CD14-positive monocyte (primary cell): Measurements from ENCODE around the gene IGHMBP2. TPM values are rescaled to one million over a fixed set of nuclear protein-coding genes. Genes with fewer than 3 reads are reported as not detected.

Experiments used
- DNase-seq, 3 donors: peaks; one replicate each; pipeline ENCODE4 v3.0.0-alpha.2; 2011 to 2022
- H2AFZ ChIP-seq: 2 replicates; pipeline ENCODE4 v1.6.0; 2012; ENCODE audit warnings: mild to moderate bottlenecking, low read depth, low read length, inconsistent platforms; ENCODE audit not compliant: insufficient read depth, poor library complexity, severe bottlenecking
- H3K27ac ChIP-seq, 2 donors: 1 replicate in 1 of 2; 2 replicates in 1 of 2; pipeline ENCODE4 v1.5.1; 2012 to 2013; ENCODE audit warnings: low read length in 2 of 2, control low read depth in 1 of 2, inconsistent platforms in 1 of 2, low read depth in 1 of 2, mild to moderate bottlenecking in 1 of 2
- H3K27me3 ChIP-seq, 2 donors: one replicate each; pipeline versions ENCODE4 v1.6.0 to v1.6.1; 2011 to 2013; ENCODE audit warnings: low read length in 2 of 2; ENCODE audit not compliant: control insufficient read depth in 2 of 2, insufficient read depth in 2 of 2
- H3K36me3 ChIP-seq, 2 donors: replicated peaks in 1 of 2; 1 replicate in 1 of 2; 2 replicates in 1 of 2; pipeline versions ENCODE4 v1.5.1 to v1.6.1; 2012 to 2013; ENCODE audit warnings: low read length in 2 of 2, control low read depth in 1 of 2, inconsistent platforms in 1 of 2, mild to moderate bottlenecking in 1 of 2; ENCODE audit not compliant: insufficient read depth in 2 of 2, control insufficient read depth in 1 of 2
- H3K4me1 ChIP-seq, 2 donors: 1 replicate in 1 of 2; 2 replicates in 1 of 2; pipeline versions ENCODE4 v1.5.1 to v1.6.1; 2012 to 2013; ENCODE audit warnings: low read length in 2 of 2, control low read depth in 1 of 2, inconsistent platforms in 1 of 2, mild to moderate bottlenecking in 1 of 2, moderate library complexity in 1 of 2; ENCODE audit not compliant: insufficient read depth in 2 of 2, control insufficient read depth in 1 of 2
- H3K4me2 ChIP-seq: replicated peaks from 2 replicates; pipeline ENCODE3; 2012; ENCODE audit warnings: low read length, moderate library complexity, mild to moderate bottlenecking; ENCODE audit not compliant: poor library complexity, severe bottlenecking; ENCODE audit errors: extremely low read depth
- H3K4me3 ChIP-seq, 3 experiments: fragments of 200-600 bp in 1 of 3; sonication (generic) in 1 of 3; replicated peaks in 1 of 3; 1 replicate in 2 of 3; 2 replicates in 1 of 3; pipeline ENCODE4 v1.5.1; 2011 to 2013; ENCODE audit warnings: low read length in 3 of 3, mild to moderate bottlenecking in 3 of 3, control low read depth in 2 of 3, low read depth in 2 of 3, inconsistent platforms in 1 of 3, moderate library complexity in 1 of 3
- H3K79me2 ChIP-seq: 2 replicates; pipeline ENCODE4 v1.6.0; 2012; ENCODE audit warnings: mild to moderate bottlenecking, control low read depth, inconsistent platforms, low read length, moderate library complexity; ENCODE audit not compliant: insufficient read depth
- H3K9ac ChIP-seq: 2 replicates; pipeline ENCODE4 v1.6.0; 2017; ENCODE audit warnings: low read length, mild to moderate bottlenecking; ENCODE audit not compliant: insufficient read depth, poor library complexity, severe bottlenecking
- H3K9me3 ChIP-seq, 2 donors: replicated peaks in 1 of 2; 1 replicate in 1 of 2; 2 replicates in 1 of 2; pipeline versions ENCODE4 v1.5.1 to v1.6.1; 2012 to 2013; ENCODE audit warnings: low read length in 2 of 2, control low read depth in 1 of 2; ENCODE audit not compliant: control insufficient read depth in 1 of 2, insufficient read depth in 1 of 2
- H4K20me1 ChIP-seq: 2 replicates; pipeline ENCODE4 v1.6.0; 2012; ENCODE audit warnings: mild to moderate bottlenecking, low read length, control low read depth, moderate library complexity; ENCODE audit not compliant: insufficient read depth
- H3K27ac Mint-ChIP-seq, 7 donors: one replicate each; pipeline ENCODE4 v1.8.0; 2020; ENCODE audit warnings: mild to moderate bottlenecking in 7 of 7, mixed read lengths in 7 of 7, moderate library complexity in 6 of 7, inconsistent platforms in 2 of 7
- H3K27me3 Mint-ChIP-seq, 3 donors: one replicate each; pipeline ENCODE4 v1.8.0; 2021 to 2022; ENCODE audit warnings: low read depth in 3 of 3, mild to moderate bottlenecking in 3 of 3, mixed read lengths in 3 of 3, moderate library complexity in 3 of 3, inconsistent platforms in 1 of 3
- H3K36me3 Mint-ChIP-seq, 2 donors: one replicate each; pipeline ENCODE4 v1.8.0; 2020; ENCODE audit warnings: mixed read lengths in 2 of 2, inconsistent platforms in 1 of 2, mild to moderate bottlenecking in 1 of 2
- H3K4me1 Mint-ChIP-seq: one replicate; pipeline ENCODE4 v1.8.0; 2020; ENCODE audit warnings: mild to moderate bottlenecking, mixed read lengths
- H3K4me3 Mint-ChIP-seq, 2 donors: one replicate each; pipeline ENCODE4 v1.8.0; 2020; ENCODE audit warnings: mild to moderate bottlenecking in 2 of 2, mixed read lengths in 2 of 2, moderate library complexity in 1 of 2
- H3K9me3 Mint-ChIP-seq, 7 donors: one replicate each; pipeline ENCODE4 v1.8.0; 2020 to 2022; ENCODE audit warnings: mixed read lengths in 7 of 7, mild to moderate bottlenecking in 6 of 7, moderate library complexity in 6 of 7, inconsistent platforms in 2 of 7
- WGBS: methylation state at CpG from one replicate; pipeline ENCODE4 v1.1.5; 2013; ENCODE audit warnings: missing lambda C conversion rate; ENCODE audit not compliant: insufficient coverage; 5-methylcytosine and 5-hydroxymethylcytosine counted together
- intact Hi-C, 2 donors: fragments of 100-400 bp; cut with micrococcal nuclease; formaldehyde crosslinking; loops; one replicate each; pipeline versions ENCODE4 v1.15.0 to v1.15.1; 2023
- polyA plus RNA-seq, 3 donors: library from polyadenylated mRNA; depleted of rRNA in 1 of 3; unstranded in 2 of 3; stranded (reverse) in 1 of 3; fragments of 300-500 nt in 2 of 3; fragments of >200 nt in 1 of 3; fragmentation: Illumina TruSeq in 2 of 3; gene quantifications; 1 replicate in 2 of 3; 2 replicates in 1 of 3; pipeline ENCODE4 v1.2.3, GENCODE V29; 2012 to 2021
- TF ChIP-seq, protein P1 (sequence below): fragments of 200-600 bp; IDR thresholded peaks from one replicate; pipeline ENCODE4 v1.8.0; 2022; ENCODE audit warnings: antibody characterized with exemption, mild to moderate bottlenecking

IGHMBP2 gene
- polyA plus RNA-seq, 3 donors: 3.9 to 14.9 (median 6.0) TPM

DNA sequence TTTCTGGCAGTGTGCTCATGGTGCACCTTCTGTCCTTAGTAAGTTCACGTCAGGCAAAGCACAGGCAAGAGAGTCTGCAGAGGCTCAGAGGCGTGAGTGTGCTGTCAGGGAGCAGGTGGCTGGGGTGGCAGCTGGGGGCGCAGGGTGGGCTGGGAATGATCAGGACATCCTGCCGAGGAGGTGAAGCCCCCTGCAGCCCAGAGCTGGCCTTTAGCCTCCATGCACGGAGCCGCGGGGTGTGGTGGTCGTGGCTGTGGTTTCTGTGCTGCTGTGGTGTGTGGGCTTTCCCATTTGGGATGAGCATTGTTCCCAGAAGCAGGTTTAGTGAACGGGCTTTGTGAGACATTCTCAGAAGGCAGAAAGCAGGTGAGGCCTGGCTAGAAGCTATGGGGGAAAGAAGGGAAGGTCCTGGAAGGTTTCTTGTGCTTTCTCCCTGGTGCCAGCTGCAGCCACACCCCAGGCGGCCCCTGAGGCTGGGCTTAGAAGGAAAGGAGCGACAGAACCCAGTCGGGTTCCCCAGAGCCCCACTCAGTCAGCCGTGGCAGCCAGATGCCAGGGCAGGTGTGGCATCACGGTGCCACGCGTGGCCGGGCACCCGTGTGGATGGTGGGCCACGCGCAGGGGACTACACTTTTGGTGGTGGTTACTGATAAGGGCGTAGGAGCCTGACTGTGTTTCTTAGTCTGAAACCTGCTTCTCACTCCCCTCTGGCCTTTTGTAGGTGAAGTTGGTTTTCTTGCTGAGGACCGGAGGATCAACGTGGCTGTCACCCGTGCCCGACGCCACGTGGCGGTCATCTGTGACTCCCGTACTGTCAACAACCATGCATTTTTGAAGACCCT is 32.0 kb downstream of the IGHMBP2 start:
- H3K4me3 Mint-ChIP-seq: no peak overlapping the region
- Histone ChIP-seq H3K9me3 (no peaks in the 10 kb centered on the region), H3K27ac (no peak overlapping the region), H3K4me3 (no peak overlapping the region), H3K36me3 (peaks cover 71 to 97% of the 10 kb centered on the region in 2 donors), H3K4me1 (no peaks in the 10 kb centered on the region), H3K4me2 (no peak overlapping the region), H3K9ac (no peak overlapping the region), H3K27me3 (no peaks in the 10 kb centered on the region), H2AFZ (no peak overlapping the region), H3K79me2 (no peaks in the 10 kb centered on the region), H4K20me1 (no peaks in the 10 kb centered on the region)
- H3K4me1 Mint-ChIP-seq: no peaks in the 10 kb centered on the region
- 98% methylated on average over 20 of the region's 29 CpGs for WGBS
- TF ChIP-seq, protein P1, sequence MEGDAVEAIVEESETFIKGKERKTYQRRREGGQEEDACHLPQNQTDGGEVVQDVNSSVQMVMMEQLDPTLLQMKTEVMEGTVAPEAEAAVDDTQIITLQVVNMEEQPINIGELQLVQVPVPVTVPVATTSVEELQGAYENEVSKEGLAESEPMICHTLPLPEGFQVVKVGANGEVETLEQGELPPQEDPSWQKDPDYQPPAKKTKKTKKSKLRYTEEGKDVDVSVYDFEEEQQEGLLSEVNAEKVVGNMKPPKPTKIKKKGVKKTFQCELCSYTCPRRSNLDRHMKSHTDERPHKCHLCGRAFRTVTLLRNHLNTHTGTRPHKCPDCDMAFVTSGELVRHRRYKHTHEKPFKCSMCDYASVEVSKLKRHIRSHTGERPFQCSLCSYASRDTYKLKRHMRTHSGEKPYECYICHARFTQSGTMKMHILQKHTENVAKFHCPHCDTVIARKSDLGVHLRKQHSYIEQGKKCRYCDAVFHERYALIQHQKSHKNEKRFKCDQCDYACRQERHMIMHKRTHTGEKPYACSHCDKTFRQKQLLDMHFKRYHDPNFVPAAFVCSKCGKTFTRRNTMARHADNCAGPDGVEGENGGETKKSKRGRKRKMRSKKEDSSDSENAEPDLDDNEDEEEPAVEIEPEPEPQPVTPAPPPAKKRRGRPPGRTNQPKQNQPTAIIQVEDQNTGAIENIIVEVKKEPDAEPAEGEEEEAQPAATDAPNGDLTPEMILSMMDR: no peak
- H3K27me3 Mint-ChIP-seq: no peaks in the 10 kb centered on the region
- no peak overlapping the region for H3K27ac Mint-ChIP-seq
- DNase-seq: no peak
- intact Hi-C loops: no loop called here
- H3K9me3 Mint-ChIP-seq: no peaks in the 10 kb centered on the region
- peaks cover 73 to 95% of the 10 kb centered on the region in 2 donors for H3K36me3 Mint-ChIP-seq

DNA sequence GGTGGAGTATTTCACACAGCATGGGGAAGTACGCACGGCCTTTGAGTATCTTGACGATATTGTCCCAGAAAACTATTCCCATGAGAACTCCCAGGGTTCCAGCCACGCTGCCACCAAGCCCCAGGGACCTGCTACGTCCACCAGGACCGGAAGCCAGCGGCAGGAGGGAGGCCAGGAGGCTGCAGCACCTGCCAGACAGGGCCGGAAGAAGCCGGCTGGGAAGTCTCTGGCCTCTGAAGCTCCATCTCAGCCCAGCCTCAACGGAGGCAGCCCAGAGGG is 32.6 kb downstream of the IGHMBP2 start:
- Histone ChIP-seq H3K36me3 (peaks cover 66 to 97% of the 10 kb centered on the region in 2 donors), H2AFZ (no peak overlapping the region), H3K27me3 (no peaks in the 10 kb centered on the region), H3K4me2 (no peak overlapping the region), H3K9ac (no peak overlapping the region), H3K4me1 (no peaks in the 10 kb centered on the region), H3K9me3 (no peaks in the 10 kb centered on the region), H4K20me1 (no peaks in the 10 kb centered on the region), H3K79me2 (no peaks in the 10 kb centered on the region), H3K27ac (no peak overlapping the region), H3K4me3 (no peak overlapping the region)
- no peak overlapping the region for H3K4me3 Mint-ChIP-seq
- no peaks in the 10 kb centered on the region for H3K9me3 Mint-ChIP-seq
- no peak overlapping the region for H3K27ac Mint-ChIP-seq
- no peak for DNase-seq
- no peaks in the 10 kb centered on the region for H3K27me3 Mint-ChIP-seq
- WGBS: 99% methylated on average over 7 of the region's 10 CpGs
- TF ChIP-seq, protein P1: no peak
- no peaks in the 10 kb centered on the region for H3K4me1 Mint-ChIP-seq
- intact Hi-C loops: no loop called here
- H3K36me3 Mint-ChIP-seq: peaks cover 73 to 95% of the 10 kb centered on the region in 2 donors
